ENCODE measurements around the gene RAP1GAP. TPM values are rescaled to one million over a fixed set of nuclear protein-coding genes. Genes with fewer than 3 reads are reported as not detected.

Gene RAP1GAP
- total RNA-seq, 2 experiments from 2014 or later: 0.15 to 0.41 TPM

DNA sequence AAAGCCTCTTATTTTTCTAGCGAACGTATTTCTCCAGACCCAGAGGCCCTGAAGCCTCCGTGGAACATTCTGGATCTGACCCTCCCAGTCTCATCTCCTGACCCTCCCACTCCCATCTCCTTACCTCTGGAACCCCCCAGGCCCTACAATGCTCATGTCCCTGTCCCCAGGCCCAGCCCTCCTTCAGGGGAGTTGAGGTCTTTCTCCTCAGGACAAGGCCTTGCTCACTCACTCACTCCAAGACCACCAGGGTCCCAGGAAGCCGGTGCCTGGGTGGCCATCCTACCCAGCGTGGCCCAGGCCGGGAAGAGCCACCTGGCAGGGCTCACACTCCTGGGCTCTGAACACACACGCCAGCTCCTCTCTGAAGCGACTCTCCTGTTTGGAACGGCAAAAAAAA is 91.2 kb downstream of the RAP1GAP start:
- CTCF ChIA-PET: no interaction called here
- no peak for DNase-seq
- no peaks in the 10 kb centered on the region for H3K9me3 Mint-ChIP-seq
- H3K27ac Mint-ChIP-seq: no peak overlapping the region
- H3K4me1 Mint-ChIP-seq (ENCODE audit: low read depth): no peaks in the 10 kb centered on the region
- intact Hi-C loops (cut with micrococcal nuclease): no loop called here
- H3K36me3 Mint-ChIP-seq (ENCODE audit: low read depth): no peaks in the 10 kb centered on the region
- H3K4me3 Mint-ChIP-seq: no peak overlapping the region
- peaks cover 2% of the 10 kb centered on the region for H3K27me3 Mint-ChIP-seq (ENCODE audit: low read depth)

GRCh38 chr1:21577324-21577723 is 91.8 kb downstream of the RAP1GAP start:
- intact Hi-C loops (cut with micrococcal nuclease): no loop called here
- CTCF ChIA-PET: no interaction called here
- no peaks in the 10 kb centered on the region for H3K9me3 Mint-ChIP-seq
- no peaks in the 10 kb centered on the region for H3K27me3 Mint-ChIP-seq (ENCODE audit: low read depth)
- no peaks in the 10 kb centered on the region for H3K36me3 Mint-ChIP-seq (ENCODE audit: low read depth)
- H3K27ac Mint-ChIP-seq: no peak overlapping the region
- no peak overlapping the region for H3K4me3 Mint-ChIP-seq
- no peaks in the 10 kb centered on the region for H3K4me1 Mint-ChIP-seq (ENCODE audit: low read depth)
- DNase-seq: no peak

GRCh38 chr1:21576798-21577187 is 92.4 kb downstream of the RAP1GAP start:
- H3K27ac Mint-ChIP-seq: no peak overlapping the region
- H3K9me3 Mint-ChIP-seq: no peaks in the 10 kb centered on the region
- intact Hi-C loops (cut with micrococcal nuclease): no loop called here
- no peak overlapping the region for H3K4me3 Mint-ChIP-seq
- no peaks in the 10 kb centered on the region for H3K4me1 Mint-ChIP-seq (ENCODE audit: low read depth)
- DNase-seq: no peak
- no peaks in the 10 kb centered on the region for H3K36me3 Mint-ChIP-seq (ENCODE audit: low read depth)
- no peaks in the 10 kb centered on the region for H3K27me3 Mint-ChIP-seq (ENCODE audit: low read depth)
- CTCF ChIA-PET: no interaction called here

- no peak overlapping the region for H3K4me3 Mint-ChIP-seq
- H3K27ac Mint-ChIP-seq: no peak overlapping the region
- no peaks in the 10 kb centered on the region for H3K9me3 Mint-ChIP-seq
- intact Hi-C loops (cut with micrococcal nuclease): no loop called here
- no peaks in the 10 kb centered on the region for H3K27me3 Mint-ChIP-seq (ENCODE audit: low read depth)
- DNase-seq: no peak
- H3K4me1 Mint-ChIP-seq (ENCODE audit: low read depth): no peaks in the 10 kb centered on the region
- CTCF ChIA-PET: no interaction called here
- H3K36me3 Mint-ChIP-seq (ENCODE audit: low read depth): no peaks in the 10 kb centered on the region
These were observed 92.9 kb downstream of the RAP1GAP start for GRCh38 chr1:21576031-21576797.

DNA sequence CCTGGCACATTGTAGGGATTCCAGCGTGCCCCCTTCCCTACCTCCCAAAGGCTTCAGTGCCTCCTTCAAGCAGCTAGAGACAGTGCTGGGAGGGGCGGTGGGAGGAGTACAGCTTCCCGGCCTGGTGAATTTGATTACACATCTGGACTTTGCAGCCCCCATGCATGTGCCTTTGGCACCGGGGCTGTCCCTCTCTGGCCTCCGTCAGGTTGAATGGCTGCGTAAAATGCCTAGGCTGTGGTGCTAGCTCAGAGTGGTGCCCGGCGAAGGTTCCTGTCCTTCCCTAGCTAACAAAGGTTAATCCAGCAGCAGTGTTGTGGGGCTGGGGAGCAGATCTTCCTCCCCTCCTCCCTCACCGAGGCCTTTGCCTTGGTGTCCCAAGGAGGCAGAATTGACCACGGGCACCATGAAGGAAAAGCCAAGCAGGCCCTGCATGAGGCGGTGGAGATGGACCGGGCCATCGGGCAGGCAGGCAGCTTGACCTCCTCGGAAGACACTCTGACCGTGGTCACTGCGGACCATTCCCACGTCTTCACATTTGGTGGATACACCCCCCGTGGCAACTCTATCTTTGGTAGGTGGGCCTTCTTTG is 93.7 kb downstream of the RAP1GAP start:
- DNase-seq: no peak
- intact Hi-C loops (cut with micrococcal nuclease): no loop called here
- Mint-ChIP-seq H3K4me1 (ENCODE audit: low read depth) (no peaks in the 10 kb centered on the region), H3K36me3 (ENCODE audit: low read depth) (no peaks in the 10 kb centered on the region), H3K4me3 (no peak overlapping the region), H3K9me3 (no peaks in the 10 kb centered on the region), H3K27ac (no peak overlapping the region), H3K27me3 (ENCODE audit: low read depth) (no peaks in the 10 kb centered on the region)
- CTCF ChIA-PET: no interaction called here

GRCh38 chr1:21574466-21575151 is 94.5 kb downstream of the RAP1GAP start:
- no peak overlapping the region for H3K27ac Mint-ChIP-seq
- intact Hi-C loops (cut with micrococcal nuclease): no loop called here
- H3K27me3 Mint-ChIP-seq (ENCODE audit: low read depth): no peaks in the 10 kb centered on the region
- H3K4me1 Mint-ChIP-seq (ENCODE audit: low read depth): no peaks in the 10 kb centered on the region
- CTCF ChIA-PET: no interaction called here
- H3K4me3 Mint-ChIP-seq: no peak overlapping the region
- H3K36me3 Mint-ChIP-seq (ENCODE audit: low read depth): no peaks in the 10 kb centered on the region
- H3K9me3 Mint-ChIP-seq: no peaks in the 10 kb centered on the region
- DNase-seq: no peak

DNA sequence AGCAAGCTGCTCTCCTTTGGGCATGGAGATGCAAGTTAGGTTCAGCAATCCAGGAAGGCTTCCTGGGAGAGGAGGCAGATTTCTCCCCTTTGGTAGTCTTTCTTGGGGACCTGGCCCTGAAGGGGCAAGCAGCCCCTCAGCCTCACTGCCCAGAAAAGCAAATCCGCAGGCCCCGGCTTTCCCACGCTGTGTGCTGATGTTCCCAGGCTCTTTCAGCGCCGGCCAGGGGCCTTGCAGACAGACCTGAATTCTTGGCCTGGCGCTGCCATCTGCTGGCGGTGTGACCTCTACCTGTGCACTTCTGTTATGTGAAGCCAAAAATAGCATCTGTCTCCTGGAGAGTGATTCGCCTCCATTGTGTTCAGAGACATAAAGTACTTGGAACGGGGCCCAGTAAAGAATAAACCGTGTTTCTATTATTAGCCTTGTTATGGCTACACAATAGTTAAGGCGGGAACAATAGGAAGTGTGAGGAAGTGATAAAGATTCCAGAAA is 95.1 kb downstream of the RAP1GAP start:
- Mint-ChIP-seq H3K36me3 (ENCODE audit: low read depth) (no peaks in the 10 kb centered on the region), H3K4me3 (no peak overlapping the region)

GRCh38 chr1:21573475-21573874 is 95.7 kb downstream of the RAP1GAP start:
- Mint-ChIP-seq H3K27me3 (ENCODE audit: low read depth) (no peaks in the 10 kb centered on the region), H3K36me3 (ENCODE audit: low read depth) (no peaks in the 10 kb centered on the region), H3K4me3 (no peak overlapping the region), H3K27ac (no peak overlapping the region), H3K9me3 (no peaks in the 10 kb centered on the region), H3K4me1 (ENCODE audit: low read depth) (no peaks in the 10 kb centered on the region)
- no peak for DNase-seq
- intact Hi-C loops (cut with micrococcal nuclease): no loop called here
- CTCF ChIA-PET: interaction anchor here (0.6 kb wide), 1 partner anchor 20 kb away, joined by 3 read pairs; no protein-coding TSS in a partner anchor

More for the DNA sequence above, 95.1 kb downstream of the RAP1GAP start:
- Mint-ChIP-seq H3K9me3 (no peaks in the 10 kb centered on the region), H3K4me1 (ENCODE audit: low read depth) (no peaks in the 10 kb centered on the region), H3K27ac (no peak overlapping the region), H3K27me3 (ENCODE audit: low read depth) (no peaks in the 10 kb centered on the region)
- CTCF ChIA-PET: interaction anchor here (0.6 kb wide), 1 partner anchor 21 kb away, joined by 3 read pairs; no protein-coding TSS in a partner anchor
- intact Hi-C loops (cut with micrococcal nuclease): no loop called here
- DNase-seq: peak; percentile 67

GRCh38 chr1:21572735-21573277 is 96.4 kb downstream of the RAP1GAP start:
- no peak for DNase-seq
- Mint-ChIP-seq H3K4me1 (ENCODE audit: low read depth) (no peaks in the 10 kb centered on the region), H3K36me3 (ENCODE audit: low read depth) (no peaks in the 10 kb centered on the region), H3K9me3 (no peaks in the 10 kb centered on the region), H3K4me3 (no peak overlapping the region), H3K27me3 (ENCODE audit: low read depth) (no peaks in the 10 kb centered on the region), H3K27ac (no peak overlapping the region)
- intact Hi-C loops (cut with micrococcal nuclease): no loop called here
- CTCF ChIA-PET: interaction anchor here (0.7 kb wide), 1 partner anchor 84 kb away, joined by 5 read pairs; no protein-coding TSS in a partner anchor

GRCh38 chr1:21572221-21572620 is 96.9 kb downstream of the RAP1GAP start:
- no peaks in the 10 kb centered on the region for H3K4me1 Mint-ChIP-seq (ENCODE audit: low read depth)
- CTCF ChIA-PET: interaction anchor here (0.7 kb wide), 1 partner anchor 84 kb away, joined by 5 read pairs; no protein-coding TSS in a partner anchor
- intact Hi-C loops (cut with micrococcal nuclease): no loop called here
- DNase-seq: no peak
- no peaks in the 10 kb centered on the region for H3K27me3 Mint-ChIP-seq (ENCODE audit: low read depth)
- H3K4me3 Mint-ChIP-seq: no peak overlapping the region
- H3K36me3 Mint-ChIP-seq (ENCODE audit: low read depth): no peaks in the 10 kb centered on the region
- H3K9me3 Mint-ChIP-seq: no peaks in the 10 kb centered on the region
- H3K27ac Mint-ChIP-seq: no peak overlapping the region

DNA sequence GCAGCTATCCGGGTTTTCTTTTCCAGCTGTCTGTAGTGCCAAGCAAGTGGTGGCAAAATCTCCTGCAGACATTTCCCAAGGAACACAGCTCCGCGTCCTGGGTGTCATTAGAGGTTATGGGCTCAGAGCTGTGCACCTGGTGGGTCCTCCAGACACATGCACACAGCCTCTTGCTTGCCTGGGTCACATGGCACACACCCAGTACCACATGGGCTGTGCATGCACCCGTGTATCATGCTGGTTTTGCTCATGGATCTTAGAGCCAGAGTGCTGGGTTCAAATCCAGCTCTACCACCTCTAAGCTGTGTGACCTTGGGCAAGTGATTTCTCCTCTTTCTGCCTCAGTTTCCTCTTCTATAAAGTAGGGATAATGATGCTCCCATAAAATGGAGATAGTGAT is 98.3 kb downstream of the RAP1GAP start:
- Mint-ChIP-seq H3K36me3 (ENCODE audit: low read depth) (no peaks in the 10 kb centered on the region), H3K9me3 (no peaks in the 10 kb centered on the region), H3K4me1 (ENCODE audit: low read depth) (no peaks in the 10 kb centered on the region), H3K27me3 (ENCODE audit: low read depth) (no peaks in the 10 kb centered on the region), H3K27ac (no peak overlapping the region), H3K4me3 (no peak overlapping the region)
- intact Hi-C loops (cut with micrococcal nuclease): no loop called here
- no peak for DNase-seq
- CTCF ChIA-PET: no interaction called here

DNA sequence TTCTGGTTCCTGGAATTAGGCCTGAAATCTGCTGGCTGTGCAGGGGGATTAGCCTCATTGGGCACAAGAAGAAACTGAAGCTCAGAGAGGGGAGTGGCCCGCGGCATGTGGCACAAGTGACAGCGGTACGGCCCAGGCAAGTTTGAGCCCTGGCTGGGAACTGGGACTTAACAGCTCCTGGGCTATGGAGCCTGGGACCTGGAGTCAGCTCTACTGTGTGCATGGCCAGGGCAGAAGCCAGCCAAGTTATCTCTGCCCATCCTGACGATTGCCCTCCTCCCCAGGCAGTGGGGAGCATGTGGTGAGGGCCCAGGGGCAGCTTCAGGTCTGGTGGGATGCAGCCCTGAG is 98.7 kb downstream of the RAP1GAP start:
- CTCF ChIA-PET: no interaction called here
- no peak overlapping the region for H3K27ac Mint-ChIP-seq
- no peaks in the 10 kb centered on the region for H3K36me3 Mint-ChIP-seq (ENCODE audit: low read depth)
- intact Hi-C loops (cut with micrococcal nuclease): no loop called here
- H3K27me3 Mint-ChIP-seq (ENCODE audit: low read depth): no peaks in the 10 kb centered on the region
- no peak for DNase-seq
- H3K9me3 Mint-ChIP-seq: no peaks in the 10 kb centered on the region
- H3K4me1 Mint-ChIP-seq (ENCODE audit: low read depth): no peaks in the 10 kb centered on the region
- no peak overlapping the region for H3K4me3 Mint-ChIP-seq

All from activated naive CD4-positive, alpha-beta T cell treated with anti-CD3 and anti-CD28 coated beads for 36 hours (primary cell).